HG02981 (cell line): ENCODE results near the gene SYNCRIP.
"Not testable (repeated sequence)": the region's sequence is repeated elsewhere in the genome, so short reads cannot be mapped to it uniquely, and the experiment has no call there.

Experiments
- ATAC-seq: cut with Tn5 transposase; IDR thresholded peaks from one replicate; pipeline ENCODE4 v1.9.1; 2021; ENCODE audit warnings: mild to moderate bottlenecking, moderate library complexity; ENCODE audit not compliant: unreplicated experiment

Gene SYNCRIP

GRCh38 chr6:85600713-85601313, 41.9 kb downstream of the SYNCRIP start:
- no peak for ATAC-seq

DNA sequence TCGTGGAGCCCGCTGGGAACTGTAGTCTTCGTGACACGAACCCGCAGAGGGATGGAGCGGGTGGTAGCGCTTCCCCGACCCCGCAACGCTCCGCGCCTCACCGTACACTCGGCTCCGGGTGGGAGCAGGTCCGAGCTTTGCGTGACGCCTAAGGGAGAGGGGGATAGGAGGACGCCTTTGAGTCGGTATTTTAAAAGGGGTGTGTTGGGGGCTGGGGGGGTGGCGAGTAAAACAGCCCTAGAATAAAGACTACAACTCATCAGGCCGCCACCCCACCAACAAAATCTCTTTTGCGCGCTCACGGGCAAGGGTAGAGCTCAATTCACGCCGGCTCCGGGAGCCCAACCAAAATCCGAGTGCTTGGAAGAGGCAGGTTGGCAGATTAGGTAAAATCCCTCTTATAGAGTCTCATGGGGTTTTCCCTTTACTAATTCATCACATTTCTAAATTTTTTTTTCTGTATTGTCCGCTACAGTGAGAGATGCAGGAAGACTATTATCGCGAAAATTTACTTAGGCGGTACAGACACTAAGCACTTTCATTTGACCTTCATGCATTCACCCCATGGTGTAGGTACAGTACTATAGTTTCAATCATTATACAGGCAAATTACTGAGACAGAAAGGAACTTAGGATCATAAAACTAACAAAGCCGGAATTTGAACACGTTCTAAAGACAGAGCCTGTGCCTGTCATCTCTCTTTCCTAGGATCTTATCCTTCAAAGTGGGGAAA, 48.3 kb downstream of the SYNCRIP start:
- ATAC-seq, result peak; percentile 10

DNA sequence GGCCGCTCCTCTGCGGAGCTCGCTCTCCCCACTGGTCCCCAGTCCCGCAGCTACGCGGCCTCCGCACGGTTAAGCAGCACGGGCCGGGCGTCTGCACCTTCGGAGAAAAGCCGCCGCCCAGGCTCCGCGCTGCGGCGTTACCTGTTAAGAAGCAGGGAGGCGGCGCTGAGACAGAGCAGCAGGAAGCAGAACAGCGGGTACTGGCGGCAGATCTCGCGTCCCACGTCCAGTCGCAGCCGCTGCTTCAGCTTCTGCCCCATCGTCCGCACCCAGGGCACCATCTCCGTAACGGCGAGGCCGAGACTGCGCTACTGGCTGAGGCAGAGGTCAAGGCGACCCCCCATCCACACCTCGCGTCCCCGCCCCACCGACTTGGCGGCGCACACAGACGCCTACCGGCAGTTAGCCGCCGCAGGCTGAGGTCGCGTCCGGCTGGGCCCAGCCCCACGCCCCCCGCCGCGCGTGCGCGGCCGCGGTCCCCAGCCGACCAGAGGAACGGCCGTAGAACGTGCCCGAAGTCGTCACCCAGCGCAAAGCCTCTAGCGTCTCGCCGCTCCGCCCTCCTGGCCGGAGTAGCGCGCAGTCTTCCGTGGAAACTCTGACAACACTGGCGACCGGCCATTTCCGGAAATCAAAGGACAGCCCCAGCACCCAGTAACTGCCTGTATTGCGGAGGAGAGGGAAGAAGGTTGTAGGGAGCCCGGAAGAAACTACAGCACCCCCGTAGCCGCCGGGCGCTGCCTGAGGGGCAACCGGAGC, 49.1 kb downstream of the SYNCRIP start, which contains the start of gene SNX14:
Gene SNX14 (minus strand): TSS at position 421 of the 759 bp plus-strand sequence. CDS start 140 bp downstream, at position 281.
- ATAC-seq, result peak; percentile 87

- no peak for ATAC-seq
Observed at GRCh38 chr6:85592033-85592432, 50.7 kb downstream of the SYNCRIP start.

- ATAC-seq, result no peak
Observed at GRCh38 chr6:85591207-85591606, 51.5 kb downstream of the SYNCRIP start.

DNA sequence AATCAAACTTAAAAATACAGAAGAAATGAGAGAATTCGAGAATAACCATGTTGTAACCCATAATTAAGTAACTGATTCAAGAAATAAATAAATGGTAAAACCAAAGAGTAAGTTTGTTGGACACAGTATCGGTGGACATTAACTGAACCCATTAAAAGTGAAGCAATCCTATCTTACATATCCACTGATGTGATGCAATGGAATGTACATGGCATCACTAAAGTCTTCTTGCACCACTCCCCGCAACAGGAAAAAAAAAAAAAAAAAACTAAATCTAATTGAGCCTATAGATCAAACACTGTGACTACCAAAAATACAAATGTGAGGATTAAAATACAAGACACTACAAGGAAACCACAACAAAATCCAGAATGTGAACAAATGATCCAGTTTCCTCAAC, 56.9 kb downstream of the SYNCRIP start:
- no peak for ATAC-seq

- not testable (repeated sequence) for ATAC-seq
Observed at GRCh38 chr6:85582832-85583231, 59.9 kb downstream of the SYNCRIP start.

DNA sequence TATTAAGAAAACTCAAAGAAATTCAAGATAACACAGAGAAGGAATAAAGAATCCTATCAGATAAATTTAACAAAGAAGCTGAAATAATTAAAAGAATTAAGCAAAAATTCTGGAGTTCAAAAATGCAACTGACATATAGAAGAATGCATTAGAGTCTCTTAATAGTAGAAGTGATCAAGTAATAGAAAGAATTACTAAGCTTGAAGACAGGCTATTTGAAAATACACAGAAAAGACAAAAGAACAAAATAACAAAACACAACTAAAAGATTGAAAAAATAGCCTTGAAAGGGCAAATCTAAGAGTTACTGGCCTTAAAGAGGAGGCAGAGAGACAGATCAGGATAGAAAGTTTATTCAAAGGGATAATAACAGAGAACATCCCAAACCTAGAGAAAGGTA, 61.1 kb downstream of the SYNCRIP start:
- ATAC-seq, result no peak

DNA sequence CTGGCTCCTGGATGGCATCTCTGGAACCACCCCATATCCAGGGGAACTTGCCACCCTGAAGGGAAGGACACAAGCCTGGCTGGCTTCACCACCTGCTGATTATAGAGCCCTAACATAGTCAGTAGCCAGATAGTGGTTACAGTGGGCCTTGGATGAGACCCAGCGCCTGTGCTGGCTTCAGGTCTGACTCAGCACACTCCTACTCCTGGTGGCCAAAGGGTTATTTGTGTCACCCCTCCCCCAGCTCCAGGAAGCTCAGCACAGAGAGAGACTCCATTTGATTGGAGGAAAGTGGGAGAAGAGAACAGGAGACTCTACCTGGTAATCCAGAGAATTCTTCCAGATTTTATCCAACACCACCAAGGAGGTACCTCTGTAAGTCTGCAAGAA, 61.8 kb downstream of the SYNCRIP start:
- peak; percentile 71 for ATAC-seq

- peak; percentile 30 for ATAC-seq
Observed at GRCh38 chr6:85580118-85580877, 62.4 kb downstream of the SYNCRIP start.

- no peak for ATAC-seq
Observed at GRCh38 chr6:85579581-85579980, 63.1 kb downstream of the SYNCRIP start.

- no peak for ATAC-seq
Observed at GRCh38 chr6:85576476-85576875, 66.2 kb downstream of the SYNCRIP start.

GRCh38 chr6:85574932-85575598, 67.6 kb downstream of the SYNCRIP start:
- ATAC-seq, result peak; percentile 53

GRCh38 chr6:85569323-85569722, 73.4 kb downstream of the SYNCRIP start:
- ATAC-seq, result no peak

GRCh38 chr6:85568411-85568810, 74.3 kb downstream of the SYNCRIP start:
- ATAC-seq, result no peak

DNA sequence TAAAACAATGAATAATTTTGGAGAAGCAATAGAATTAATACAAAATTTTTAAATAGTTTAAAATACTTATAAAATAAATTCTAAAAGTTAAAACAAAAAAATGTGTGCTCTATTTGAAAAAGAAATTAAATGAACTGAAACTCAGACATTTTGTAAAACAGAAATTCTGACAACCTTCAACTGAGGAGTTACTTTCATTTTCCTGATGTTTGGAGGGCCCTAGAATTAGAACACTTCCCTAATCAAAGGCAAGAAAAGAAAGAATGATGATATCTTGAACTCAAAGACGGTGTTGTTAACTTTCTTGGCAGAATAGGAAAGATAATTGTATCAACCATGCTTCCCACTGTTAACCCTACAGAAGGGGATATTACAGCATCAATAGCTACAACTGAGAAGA, 77.0 kb downstream of the SYNCRIP start:
- no peak for ATAC-seq

DNA sequence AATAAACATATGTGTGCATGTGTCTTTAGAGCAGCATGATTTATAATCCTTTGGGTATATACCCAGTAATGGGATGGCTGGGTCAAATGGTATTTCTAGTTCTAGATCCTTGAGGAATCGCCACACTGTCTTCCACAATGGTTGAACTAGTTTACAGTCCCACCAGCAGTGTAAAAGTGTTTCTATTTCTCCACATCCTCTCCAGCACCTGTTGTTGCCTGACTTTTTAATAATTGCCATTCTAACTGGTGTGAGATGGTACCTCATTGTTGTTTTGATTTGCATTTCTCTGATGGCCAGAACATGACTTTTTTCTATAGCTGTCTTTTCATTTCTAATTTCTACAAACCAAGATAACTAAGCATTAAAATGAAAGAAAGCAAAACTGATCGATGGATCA, 78.5 kb downstream of the SYNCRIP start:
- not testable (repeated sequence) for ATAC-seq
